ENCODE measurements around the gene FLYWCH2.
"Not testable (repeated sequence)": the region's sequence is repeated elsewhere in the genome, so short reads cannot be mapped to it uniquely, and the experiment has no call there.

The FLYWCH2 gene

DNA sequence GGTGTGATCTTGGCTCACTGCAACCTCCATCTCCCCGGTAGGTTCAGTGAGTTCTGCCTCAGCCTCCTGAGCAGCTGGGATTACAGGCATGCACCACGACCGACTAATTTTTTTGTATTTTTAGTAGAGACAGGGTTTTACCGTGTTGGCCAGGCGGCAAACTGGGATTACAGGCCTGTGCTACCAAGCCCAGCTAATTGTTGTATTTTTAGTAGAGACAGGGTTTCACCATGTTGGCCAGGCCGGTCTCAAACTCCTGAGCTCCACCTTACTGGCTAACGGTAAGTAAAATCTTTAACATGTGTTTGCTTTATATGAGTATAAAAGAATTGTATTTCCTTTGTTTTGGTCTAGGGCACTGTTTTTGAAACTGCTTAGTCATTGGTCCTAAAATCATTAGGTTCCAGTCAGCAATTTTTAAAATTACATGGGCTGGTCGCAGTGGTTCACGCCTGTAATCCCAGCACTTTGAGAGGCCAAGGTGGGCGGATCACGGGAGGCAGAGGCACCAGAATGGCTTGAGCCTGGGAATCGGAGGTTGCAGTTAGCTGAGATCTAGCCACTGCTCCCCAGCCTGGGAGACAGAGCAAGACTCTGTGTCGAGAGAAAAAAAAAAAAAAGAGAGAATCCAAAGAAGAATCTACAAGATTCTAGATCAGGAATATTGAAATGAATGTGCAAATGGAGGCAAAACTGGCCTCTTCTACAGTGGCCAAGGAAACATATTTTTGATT lies 32.3 kb downstream of the FLYWCH2 start:
- DNase-seq: no peak

DNA sequence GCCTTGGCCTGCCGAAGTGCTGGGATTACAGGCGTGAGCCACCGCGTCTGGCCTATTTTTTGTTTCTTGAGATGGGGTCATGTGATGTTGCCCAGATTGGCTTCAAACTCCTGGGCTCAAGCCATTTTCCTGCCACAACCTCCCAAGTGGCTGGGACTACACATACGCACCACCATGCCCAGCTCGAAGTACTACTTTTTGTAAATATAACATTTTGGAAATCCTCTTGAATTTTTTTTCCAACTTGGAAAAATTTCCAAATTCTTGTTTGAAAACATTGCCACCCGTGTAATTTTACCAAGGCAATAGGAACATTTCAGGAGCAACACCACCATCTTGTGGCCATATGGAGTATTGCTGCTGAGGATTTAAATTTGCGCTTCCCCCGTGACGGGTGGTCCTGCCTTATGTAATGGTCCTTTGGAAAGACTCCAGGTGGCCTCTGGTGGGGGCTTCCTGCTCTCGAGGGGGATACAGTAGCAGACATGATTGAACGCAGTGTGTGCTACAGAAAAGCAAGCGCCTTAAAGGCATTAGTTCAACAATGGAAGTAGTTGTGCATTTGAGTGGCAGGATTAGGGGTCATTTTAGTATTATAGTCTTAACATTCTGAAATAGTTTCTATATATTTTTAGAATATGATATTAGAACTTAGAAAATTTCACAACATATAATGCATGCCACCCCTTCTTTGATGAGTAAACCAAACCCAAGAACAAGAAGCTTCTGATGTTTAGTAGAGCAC lies 36.7 kb downstream of the FLYWCH2 start:
- peak; percentile 64 for DNase-seq

DNA sequence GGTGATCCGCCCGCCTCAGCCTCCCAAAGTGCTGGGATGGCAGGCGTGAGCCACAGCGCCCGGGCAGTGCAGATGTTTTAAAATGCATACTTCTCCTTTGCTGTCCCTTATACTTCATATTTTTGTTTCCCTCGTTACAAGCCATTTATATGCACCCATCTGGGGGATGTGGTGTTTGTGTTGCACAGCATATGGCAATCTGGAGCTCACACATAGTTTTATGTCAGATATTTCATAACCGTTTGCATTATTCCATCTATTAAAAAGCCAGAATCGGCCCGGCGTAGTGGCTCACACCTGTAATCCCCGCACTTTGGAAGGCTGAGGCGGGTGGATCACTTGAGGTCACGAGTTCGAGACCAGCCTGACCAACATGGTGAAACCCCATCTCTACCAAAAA lies 40.5 kb downstream of the FLYWCH2 start:
- no peak for DNase-seq

DNA sequence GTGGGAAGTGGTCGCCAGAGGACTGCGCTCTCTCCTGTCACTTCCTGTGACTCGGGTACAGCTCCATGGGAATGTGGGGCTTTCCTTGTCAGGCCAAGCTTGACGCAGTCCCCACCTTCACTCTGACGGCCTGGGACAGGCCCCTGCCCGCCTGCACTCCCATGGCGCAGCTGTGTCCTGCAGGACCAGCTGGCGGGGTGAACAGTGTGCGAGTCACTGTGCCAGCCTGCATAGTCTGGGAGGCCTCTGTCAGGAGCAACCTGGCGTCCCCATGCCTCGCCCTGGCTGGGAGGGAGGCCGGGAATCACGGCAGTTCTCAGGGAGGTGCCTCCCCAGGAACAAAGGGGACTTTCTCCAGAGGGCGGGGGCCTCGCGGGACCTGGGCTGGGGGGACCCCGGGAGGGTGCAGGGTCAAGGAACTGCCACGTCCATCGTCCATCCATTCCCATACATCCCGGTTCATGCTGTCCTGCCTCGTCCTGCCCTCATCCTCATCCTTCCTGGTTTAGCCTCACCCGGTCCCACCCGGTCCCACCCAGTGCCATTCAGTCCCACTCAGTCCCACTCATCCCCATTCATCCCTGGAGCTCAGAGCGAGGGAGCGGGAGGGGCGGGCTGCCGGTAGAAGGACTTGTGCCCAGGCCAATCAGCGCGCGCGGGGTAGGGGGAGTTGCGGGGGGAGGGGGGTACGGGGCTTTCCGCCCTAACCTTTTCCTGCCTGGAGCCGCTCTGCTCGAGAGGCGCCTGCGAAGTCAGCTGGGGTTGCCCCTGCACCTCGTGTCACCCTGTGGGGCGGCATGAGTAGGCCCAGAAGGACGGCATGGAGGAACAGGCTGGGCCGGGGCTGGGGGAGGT lies 42.1 kb downstream of the FLYWCH2 start:
- no peak for DNase-seq

DNA sequence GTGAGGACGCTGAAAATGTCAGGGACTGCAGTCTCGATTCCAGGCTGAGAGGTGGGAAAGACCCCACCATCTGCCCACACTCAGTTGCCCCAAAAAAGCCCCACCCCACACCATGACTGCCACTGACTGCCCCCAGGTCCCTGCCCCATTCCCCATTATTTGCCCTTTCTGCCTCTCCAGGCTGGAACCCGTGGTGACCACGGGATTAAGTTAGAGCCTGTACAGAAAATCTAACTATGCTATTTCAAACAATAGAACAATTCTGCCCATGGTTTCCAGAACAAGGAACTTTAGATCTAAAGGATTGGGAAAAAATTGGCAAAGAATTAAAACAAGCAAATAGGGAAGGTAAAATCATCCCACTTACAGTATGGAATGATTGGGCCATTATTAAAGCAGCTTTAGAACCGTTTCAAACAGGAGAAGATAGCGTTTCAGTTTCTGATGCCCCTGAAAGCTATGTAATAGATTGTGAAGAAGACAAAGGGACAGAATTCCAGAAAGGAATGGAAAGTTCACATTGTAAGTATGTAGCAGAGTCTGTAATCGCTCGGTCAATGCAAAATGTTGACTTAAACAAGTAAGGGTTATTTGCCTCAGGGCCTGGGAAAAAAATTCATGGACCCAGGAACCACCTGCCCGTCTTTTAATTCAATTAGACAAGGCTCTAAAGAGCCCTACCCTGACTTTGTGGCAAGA lies 43.1 kb downstream of the FLYWCH2 start:
- no peak for DNase-seq

DNA sequence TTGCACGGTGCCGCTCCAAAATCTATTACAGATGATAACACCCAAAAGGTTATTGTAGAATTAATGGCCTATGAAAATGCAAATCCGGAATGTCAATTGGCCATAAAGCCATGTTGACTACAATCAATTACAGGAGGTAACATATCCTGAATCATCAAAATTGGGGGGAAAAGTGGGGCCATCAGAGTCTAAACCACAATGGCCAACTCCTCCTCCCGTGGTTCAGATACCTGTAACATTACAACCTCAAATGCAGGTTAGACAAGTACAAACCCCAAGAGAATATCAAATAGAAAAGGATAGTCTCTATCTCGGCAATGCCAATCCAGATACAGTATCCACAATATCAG lies 43.6 kb downstream of the FLYWCH2 start:
- DNase-seq: no peak

DNA sequence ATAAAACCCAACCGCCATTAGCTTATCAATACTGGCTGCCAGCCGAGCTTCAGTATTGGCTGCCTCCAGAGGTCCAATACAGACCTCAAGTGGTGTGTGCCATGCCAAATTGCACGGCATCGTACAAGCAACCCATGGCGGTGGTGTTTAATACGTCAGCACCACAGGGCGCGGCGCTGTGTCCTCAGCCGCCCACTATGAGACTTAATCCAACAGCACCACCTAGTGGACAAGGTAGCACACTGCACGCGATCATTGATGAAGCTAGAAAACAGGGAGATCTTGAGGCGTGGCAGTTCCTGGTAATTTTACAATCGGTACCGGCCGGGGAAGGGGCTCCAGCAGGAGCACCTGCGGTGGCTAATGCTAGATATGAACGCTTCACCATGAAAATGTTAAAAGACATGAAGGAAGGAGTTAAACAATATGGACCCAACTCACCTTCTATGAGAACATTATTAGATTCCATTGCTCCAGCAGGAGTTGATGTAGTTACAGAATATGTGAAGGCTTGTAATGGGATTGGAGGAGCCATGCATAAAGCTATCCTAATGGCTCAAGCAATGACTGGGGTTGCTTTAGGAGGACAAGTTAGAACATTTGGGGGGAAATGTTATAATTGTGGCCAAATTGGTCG lies 44.1 kb downstream of the FLYWCH2 start:
- DNase-seq: peak; percentile 90

DNA sequence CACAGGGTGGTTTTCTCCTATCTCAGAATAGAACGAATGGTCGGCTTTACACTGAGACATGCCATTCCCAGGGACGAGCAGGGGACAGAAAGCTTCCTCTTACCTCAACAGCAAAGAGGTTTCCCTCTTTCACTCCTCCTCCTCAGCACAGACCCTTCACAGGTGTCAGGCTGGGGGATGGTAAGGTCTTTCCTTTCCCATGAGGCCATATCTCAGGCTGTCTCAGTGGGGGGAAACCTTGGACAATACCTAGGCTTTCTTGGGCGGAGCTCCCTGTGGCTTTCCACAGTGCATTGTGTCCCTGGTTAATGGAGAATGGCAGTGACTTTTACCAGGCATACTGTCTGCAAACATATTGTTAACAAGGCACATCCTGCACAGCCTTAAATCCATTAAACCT lies 45.1 kb downstream of the FLYWCH2 start:
- not testable (repeated sequence) for DNase-seq

DNA sequence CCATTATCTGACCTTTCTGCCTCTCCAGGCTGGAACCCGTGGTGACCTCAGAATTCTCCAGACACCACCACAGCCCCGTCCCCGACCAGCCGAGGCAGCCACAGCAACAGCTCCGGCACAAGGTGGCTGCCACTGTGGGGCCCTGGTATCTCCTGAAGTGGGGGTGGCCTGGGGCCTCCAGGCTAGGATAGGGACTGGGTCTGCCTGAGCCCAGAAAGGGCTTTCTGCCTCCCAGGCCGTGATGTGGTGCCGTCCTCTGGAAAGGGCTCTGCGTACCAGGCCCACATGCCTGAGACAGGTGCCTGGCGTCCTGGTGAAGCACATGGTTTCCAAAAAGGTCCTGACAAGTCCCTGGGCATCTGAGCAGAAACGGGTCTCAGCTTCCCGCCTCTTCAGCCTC lies 45.8 kb downstream of the FLYWCH2 start:
- DNase-seq: no peak

DNA sequence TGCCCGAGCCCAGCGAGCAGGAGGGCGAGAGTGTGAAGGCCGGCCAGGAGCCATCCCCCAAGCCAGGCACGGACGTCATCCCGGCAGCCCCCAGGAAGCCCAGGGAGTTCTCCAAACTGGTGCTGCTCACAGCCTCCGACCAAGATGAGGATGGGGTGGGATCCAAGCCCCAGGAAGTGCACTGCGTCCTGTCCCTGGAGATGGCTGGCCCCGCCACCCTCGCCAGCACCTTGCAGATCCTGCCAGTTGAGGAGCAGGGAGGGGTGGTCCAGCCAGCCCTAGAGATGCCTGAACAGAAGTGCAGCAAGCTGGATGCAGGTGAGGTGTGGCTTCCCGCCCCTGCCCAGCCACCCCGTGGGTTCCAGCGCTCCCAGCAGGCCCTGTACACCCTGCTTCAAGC lies 46.7 kb downstream of the FLYWCH2 start:
- no peak for DNase-seq

DNA sequence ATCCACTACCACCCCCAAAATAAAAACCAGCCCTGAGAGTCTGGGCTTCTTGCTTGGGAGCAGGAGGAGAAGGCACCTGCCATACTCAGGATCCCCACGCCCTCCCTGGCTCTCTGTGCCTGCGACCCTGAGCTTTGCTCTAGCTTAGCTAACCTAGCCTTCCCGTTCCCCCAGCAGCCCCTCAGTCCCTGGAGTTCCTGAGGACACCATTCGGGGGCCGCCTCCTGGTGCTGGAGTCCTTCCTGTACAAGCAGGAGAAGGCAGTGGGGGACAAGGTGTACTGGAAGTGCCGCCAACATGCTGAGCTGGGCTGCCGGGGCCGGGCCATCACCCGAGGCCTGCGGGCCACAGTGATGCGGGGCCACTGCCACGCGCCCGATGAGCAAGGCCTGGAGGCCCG lies 47.2 kb downstream of the FLYWCH2 start:
- DNase-seq: no peak

DNA sequence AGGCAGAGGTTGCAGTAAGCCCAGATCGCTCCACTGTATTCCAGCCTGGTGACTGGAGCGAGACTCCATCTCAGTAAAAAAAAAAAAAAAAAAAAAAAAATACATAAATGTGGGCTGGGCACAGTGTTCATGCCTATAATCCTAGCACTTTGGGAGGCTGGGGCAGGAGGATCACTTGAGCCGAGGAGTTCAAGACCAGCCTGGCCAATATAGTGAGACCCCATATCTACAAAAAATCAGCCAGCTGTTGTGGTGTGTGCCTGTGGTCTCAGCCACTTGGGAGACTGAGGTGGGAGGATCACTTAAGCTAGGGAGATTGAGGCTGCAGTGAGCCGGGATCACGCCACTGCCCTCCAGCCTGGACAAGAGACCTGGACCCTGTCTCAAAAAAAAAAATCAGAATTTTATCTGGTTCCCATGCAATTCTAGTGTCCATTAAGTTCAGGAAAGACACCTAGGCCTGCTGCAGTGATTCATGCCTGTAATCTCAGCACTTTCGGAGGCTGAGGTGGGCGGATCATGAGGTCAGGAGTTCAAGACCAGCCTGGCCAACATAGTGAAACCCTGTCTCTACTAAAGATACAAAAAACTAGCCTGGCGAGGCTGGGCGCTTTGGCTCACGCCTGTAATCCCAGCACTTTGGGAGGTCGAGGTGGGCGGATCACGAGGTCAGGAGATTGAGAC lies 48.4 kb downstream of the FLYWCH2 start:
- not testable (repeated sequence) for DNase-seq

DNA sequence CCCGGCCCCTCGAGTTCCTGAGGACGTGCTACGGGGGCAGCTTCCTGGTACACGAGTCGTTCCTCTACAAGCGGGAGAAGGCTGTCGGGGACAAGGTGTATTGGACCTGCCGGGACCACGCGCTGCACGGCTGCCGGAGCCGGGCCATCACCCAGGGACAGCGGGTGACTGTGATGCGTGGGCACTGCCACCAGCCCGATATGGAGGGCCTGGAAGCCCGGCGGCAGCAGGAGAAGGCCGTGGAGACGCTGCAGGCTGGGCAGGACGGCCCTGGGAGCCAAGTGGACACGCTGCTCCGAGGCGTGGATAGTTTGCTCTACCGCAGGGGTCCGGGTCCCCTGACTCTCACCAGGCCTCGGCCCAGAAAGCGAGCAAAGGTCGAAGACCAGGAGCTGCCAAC lies 50.1 kb downstream of the FLYWCH2 start:
- DNase-seq: no peak

DNA sequence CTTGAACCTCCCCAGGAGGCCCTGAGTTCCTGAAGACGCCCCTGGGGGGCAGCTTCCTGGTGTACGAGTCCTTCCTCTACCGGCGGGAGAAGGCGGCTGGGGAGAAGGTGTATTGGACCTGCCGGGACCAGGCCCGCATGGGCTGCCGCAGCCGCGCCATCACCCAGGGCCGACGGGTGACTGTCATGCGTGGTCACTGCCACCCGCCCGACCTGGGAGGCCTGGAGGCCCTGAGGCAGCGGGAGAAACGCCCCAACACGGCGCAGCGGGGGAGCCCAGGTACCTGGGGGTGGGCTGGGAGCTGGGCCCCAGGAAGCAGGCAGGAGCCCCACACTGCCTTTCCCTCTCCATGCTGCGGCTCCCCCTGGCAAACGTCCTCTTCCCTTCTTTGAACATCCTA lies 50.7 kb downstream of the FLYWCH2 start:
- DNase-seq: no peak

DNA sequence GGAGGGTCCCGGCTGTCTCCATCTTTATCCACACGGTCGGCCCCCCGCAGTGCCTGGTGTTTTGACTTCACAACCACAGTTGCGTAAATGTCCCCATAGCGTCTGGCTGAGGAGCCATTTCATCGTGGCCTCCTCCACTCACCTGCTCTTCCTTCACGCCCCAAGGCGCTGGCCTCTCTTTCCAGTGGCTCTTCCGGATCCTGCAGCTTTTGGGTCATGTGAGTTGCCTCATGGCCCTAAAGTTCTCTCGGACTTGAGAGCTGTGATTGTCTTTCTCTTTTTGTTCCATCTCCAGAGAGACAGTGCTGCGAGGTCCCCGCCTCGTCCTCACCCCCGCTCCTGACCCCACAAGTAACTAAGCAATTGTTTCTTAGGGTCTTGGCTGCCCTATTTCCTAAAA lies 51.4 kb downstream of the FLYWCH2 start:
- DNase-seq: no peak

DNA sequence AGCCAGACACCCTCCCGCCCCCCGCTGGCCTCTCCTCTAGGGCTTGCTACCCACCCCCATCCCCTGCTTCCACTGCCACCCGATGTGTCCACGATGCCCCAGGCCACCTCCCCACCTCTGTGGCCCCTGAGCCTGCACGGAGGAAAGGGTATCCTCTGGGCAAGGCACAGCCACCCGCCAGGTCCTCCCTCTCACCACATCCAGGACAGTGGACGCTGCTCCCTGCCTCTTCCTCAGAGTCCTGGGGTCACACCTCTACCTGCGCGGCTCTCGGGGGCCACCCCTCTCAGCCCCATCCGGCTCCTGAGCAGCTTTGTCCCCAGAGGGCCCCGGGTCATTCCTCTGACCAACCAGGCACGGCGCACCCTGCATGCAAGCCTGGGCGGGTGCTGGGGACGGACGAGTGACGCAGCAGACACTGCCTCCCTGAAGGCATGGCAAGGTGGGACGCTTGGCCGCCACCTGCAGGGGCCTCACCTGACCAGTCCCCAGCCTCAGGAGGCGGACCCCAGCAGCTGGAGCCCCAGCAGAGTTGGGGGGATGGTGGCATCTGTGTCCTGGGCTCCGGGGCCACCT lies 53.5 kb downstream of the FLYWCH2 start:
- no peak for DNase-seq

DNA sequence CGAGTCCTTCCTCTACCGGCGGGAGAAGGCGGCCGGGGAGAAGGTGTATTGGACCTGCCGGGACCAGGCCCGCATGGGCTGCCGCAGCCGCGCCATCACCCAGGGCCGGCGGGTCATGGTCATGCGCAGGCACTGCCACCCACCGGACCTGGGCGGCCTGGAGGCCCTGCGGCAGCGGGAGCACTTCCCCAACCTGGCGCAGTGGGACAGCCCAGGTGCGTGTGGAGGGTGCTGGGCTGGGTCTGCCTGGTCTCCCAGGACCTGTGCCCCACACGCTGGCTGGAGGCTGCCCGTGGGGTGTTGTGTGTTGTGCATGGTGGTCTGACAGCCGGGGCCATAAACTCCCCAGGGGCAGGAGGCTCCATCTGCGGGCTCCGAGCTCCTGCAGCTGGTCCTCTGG lies 54.2 kb downstream of the FLYWCH2 start:
- DNase-seq: no peak

DNA sequence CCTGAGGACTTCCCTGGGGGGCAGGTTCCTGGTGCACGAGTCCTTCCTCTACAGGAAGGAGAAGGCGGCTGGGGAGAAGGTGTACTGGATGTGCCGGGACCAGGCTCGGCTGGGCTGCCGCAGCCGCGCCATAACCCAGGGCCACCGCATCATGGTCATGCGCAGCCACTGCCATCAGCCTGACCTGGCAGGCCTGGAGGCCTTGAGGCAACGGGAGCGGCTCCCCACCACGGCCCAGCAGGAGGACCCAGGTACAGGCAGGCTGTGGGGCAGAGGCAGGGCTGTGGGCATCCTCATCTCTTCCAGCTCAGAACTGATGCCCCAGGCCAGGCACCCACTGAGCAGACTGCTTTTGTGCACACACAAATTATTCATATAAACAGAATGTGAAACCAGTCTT lies 55.2 kb downstream of the FLYWCH2 start:
- no peak for DNase-seq

DNA sequence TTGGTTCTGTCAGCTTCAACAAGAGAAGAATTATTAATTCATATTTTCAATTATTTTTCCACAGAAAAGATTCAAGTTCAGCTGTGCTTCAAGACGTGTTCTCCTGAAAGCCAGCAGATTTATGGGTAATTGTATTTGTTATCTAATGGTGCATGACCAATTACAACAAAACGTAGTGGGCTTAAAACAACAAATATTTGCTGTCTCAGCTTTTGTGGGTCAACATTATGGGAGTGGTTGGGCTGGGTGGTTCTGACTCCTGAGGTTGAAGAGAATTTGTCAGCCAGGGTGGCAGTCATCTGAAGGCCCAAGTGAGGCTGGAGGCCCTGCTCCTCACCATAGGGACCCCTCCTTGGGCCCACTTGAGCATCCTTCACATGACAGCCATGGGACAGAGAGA lies 57.0 kb downstream of the FLYWCH2 start:
- DNase-seq: no peak

DNA sequence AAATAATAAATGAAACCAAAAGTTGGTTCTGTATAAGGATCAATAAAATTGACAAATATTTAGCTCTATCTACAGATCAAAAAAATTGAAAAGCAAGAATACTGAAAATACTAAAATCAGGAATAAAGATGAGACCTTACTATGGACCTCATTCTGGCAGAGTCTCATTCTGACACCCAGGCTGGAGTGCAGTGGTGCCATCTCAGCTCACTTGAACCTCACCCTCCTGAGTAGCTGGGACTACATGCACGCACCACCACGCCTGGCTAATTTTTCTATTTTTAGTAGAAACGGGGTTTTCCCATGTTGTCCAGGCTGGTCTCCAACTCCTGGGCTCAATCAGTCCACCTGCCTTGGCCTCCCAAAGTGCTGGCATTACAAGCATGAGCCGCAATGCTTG lies 59.0 kb downstream of the FLYWCH2 start:
- DNase-seq: no peak

DNA sequence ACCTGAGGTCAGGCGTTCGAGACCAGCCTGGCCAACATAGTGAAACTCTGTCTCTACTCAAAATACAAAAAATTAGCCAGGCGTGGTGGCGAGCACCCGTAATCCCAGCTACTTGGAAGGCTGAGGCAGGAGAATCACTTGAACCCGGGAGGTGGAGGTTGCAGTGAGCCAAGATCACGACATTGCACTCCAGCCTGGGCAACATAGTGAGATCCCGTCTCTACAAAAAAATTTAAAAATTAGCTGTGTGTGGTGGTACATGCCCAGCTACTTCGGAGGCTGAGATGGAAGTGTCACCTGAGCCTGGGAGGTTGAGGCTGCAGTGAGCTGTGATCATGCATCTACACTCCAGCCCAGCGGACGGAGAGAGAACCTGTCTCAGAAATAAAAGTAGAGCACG lies 60.7 kb downstream of the FLYWCH2 start:
- not testable (repeated sequence) for DNase-seq

DNA sequence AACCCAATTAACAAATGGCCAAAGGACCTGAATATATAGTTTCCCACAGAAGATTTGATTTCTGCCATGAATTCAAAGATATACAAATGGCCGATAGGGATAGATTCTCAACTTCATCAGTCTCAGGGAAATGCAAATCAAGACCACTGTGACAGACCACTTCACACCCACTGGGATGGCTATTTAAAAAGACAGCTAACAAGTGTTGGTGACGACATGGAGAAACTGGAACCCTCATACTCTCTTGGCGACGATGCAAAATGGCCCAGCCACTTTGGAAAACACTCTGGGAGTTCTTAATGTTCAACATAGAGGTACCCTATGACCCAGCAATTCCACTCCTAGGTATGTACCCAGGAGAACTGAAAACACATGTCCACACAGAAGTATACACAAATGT lies 63.6 kb downstream of the FLYWCH2 start:
- DNase-seq: no peak
